ENCODE results near the gene MBLAC1. TPM values are rescaled to one million over a fixed set of nuclear protein-coding genes. Genes with fewer than 3 reads are reported as not detected.
A peak's percentile ranks its signal among the peaks of the same experiment; 100 is the strongest.

MBLAC1 gene
- total and polyA plus RNA-seq, 9 of the 15 experiments (the other 6 are each of a cell fraction or from before 2014, with no cell fraction given) = 0.03 to 3.1 (median 0.52) TPM

- TF ChIP-seq ZNF511 (CRISPR knock-in tag; IDR thresholded peaks at IDR 0.05) (0 out of 2 replicates have a peak, but pooled peaks have one; percentile 24), XRCC5 (IDR thresholded peaks at IDR 0.05; ENCODE audit: low read depth, low read length) (0 out of 2 replicates have a peak, but pooled peaks have one; percentile 25), TAL1 (IDR thresholded peaks at IDR 0.05) (no peak), E2F5 (CRISPR knock-in tag; IDR thresholded peaks at IDR 0.05) (no peak), REST (IDR thresholded peaks at IDR 0.05; ENCODE audit: borderline replicate concordance) (no peak), REST (CRISPR knock-in tag; IDR thresholded peaks at IDR 0.05; ENCODE audit: low read depth) (peak; percentile 76; the same call in 1 of the 2 replicates), TSHZ1 (CRISPR knock-in tag; IDR thresholded peaks at IDR 0.05) (no peak), ZNF766 (CRISPR knock-in tag; conservative IDR thresholded peaks at IDR 0.05) (peak; percentile 76; the same call in 1 of the 2 replicates), HIVEP1 (CRISPR knock-in tag; IDR thresholded peaks at IDR 0.05) (no peak), ELK3 (CRISPR knock-in tag; IDR thresholded peaks at IDR 0.05) (no peak)
Measured at GRCh38 chr7:100158229-100159098, 31.7 kb downstream of the MBLAC1 start, which contains the start of gene TRAPPC14 (continued).
